KOPT-K1 (cell line): ENCODE measurements around the gene EPHB1.

Experiments
- H3K27ac ChIP-seq: fragments of 200-600 bp; sonication (generic); 2 replicates; pipeline ENCODE4 v1.5.1; 2016; ENCODE audit warnings: antibody characterized with exemption, mild to moderate bottlenecking, low read depth, low read length; ENCODE audit not compliant: poor library complexity, severe bottlenecking
- H3K36me3 ChIP-seq: fragments of 200-600 bp; sonication (generic); 2 replicates; pipeline ENCODE4 v1.5.1; 2017; ENCODE audit warnings: antibody characterized with exemption, mild to moderate bottlenecking, low read length, moderate library complexity; ENCODE audit not compliant: insufficient read depth
- H3K9me3 ChIP-seq: fragments of 200-600 bp; sonication (generic); 2 replicates; pipeline ENCODE4 v1.5.1; 2017; ENCODE audit warnings: antibody characterized with exemption, low read length, mild to moderate bottlenecking; ENCODE audit not compliant: insufficient read depth, poor library complexity, severe bottlenecking

EPHB1 gene

DNA sequence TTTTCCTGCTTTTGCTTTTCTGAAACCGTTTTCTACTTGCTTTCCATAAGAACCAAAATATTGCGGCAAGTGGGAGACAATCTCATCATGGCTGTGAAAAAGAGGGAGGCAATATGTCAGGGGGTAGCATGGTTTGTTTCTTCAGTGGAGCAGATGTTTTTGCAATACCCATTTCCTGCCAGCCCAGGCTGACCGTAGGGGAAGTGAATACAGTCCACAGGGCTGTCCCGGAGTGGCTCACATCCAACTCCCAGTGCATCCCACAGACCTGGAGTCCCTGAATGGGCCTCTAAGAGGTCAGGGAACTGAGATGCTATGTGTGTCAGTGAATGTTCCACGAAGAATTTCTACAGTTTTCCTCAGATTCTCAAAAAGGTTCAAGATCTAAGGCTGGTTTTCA is 69.6 kb downstream of the EPHB1 start:
- H3K27ac ChIP-seq, result no peak overlapping the region
- no peaks in the 10 kb centered on the region for H3K9me3 ChIP-seq
- H3K36me3 ChIP-seq, result no peaks in the 10 kb centered on the region

DNA sequence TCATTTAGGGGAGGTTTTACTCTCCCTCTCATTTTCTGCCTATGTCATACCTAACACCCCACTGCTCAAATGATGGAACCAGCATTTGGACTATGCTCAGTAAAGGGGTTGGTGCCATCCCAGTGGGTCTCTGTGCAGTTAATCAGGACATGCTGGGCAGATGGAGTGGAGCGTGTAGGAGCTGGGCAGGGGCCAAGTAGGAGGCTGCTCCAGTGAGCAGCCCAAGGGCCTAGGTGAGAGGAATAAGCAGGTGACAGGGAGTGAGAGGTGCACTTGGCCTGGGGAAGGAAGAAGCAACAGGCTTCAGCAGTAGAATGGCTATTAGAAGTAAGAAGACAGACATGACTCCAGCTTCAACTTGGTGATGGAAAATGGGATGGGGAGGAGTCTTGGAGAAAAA is 72.2 kb downstream of the EPHB1 start:
- no peak overlapping the region for H3K27ac ChIP-seq
- H3K36me3 ChIP-seq, result no peaks in the 10 kb centered on the region
- H3K9me3 ChIP-seq, result no peaks in the 10 kb centered on the region

DNA sequence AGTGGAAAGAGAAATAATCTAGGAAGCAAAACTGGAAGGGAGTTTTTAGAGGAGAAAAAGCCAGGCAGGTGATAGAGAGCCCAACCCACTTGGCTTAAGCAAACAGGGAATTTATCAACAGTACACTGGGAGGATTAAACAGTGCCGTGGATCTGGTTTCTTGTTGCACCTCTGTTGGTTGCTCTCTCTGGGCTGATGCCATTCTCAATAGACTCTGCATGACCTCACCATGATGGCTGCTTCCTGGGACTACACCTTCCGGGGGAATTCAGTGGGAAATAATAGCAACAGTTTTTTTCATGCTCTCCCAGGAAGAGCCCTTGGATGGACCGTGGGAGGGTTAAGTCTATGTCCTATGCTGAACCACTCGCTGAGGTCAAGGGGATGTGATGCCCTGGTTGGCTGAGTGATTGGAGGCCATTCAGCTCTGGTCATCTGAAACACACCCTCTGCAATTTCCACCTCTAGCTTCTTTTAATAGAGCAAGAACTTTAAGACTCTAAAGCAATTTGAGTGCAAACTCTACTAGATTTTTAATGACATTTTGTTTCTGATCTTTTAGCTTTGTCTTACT is 74.2 kb downstream of the EPHB1 start:
- no peaks in the 10 kb centered on the region for H3K36me3 ChIP-seq
- H3K9me3 ChIP-seq, result no peaks in the 10 kb centered on the region
- H3K27ac ChIP-seq, result no peak overlapping the region

DNA sequence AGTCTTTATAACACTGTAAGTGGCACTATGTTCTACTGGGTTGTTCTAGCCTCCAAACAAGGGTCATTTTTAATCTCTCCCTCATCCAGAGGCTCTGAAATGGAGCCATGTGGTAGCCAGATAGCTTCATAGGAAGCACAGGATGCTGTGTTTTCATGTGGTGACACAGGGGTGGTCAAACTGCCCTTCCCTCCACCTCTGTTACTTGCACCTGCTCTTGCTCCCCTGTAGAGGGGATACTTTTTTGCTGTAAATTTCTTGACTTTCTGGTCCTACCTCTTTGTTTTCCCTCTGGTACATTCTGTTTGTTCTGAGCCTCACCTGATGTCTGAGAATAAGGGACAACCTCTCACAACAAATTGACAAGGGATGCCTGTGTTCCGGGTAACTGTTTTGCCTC is 76.8 kb downstream of the EPHB1 start:
- H3K27ac ChIP-seq, result no peak overlapping the region
- no peaks in the 10 kb centered on the region for H3K36me3 ChIP-seq

DNA sequence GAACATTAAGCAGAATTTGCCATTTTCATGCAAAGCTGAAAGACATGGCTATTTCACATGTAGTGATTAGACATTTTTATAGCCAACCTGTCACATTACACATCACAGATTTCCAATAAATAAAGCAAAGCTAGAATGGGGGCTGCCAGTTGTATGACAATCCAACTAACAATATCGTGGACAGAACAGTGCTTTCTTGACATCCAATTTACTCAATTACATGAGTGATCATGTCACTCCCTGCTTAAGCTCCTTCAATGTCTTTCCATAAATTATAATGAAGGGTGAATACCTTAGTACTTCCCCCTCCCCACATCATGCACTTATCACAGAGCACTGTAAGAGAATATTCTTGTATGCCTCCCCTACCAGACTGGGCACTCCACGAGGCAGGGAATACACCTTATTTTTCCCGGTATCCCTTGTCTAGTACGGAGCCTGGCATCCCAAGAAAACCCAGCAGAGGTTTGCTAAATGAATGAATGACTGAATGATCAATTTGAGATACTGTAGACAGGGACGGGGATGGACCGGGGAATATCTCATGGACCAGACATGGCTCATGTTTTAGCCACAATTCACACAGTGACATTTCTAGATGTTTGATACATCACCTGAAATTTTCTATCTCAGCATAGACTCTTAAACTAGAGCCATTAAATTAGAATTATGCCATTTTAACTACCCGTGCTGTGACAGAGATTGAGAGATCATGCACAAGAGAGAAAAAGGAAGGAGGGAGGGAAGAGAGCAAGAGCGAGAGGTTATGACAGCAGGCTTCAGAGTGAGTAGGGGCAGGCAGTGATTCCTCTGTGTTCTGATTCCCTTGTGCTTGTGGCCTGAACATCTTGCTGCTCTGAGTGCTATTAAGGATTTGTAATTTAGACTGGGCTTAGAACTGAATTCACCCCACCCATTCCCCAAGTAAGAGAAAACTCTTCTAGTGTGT is 77.7 kb downstream of the EPHB1 start:
- Histone ChIP-seq H3K9me3 (no peaks in the 10 kb centered on the region), H3K27ac (no peak overlapping the region), H3K36me3 (no peaks in the 10 kb centered on the region)

More for the DNA sequence above, 76.8 kb downstream of the EPHB1 start:
- no peaks in the 10 kb centered on the region for H3K9me3 ChIP-seq

DNA sequence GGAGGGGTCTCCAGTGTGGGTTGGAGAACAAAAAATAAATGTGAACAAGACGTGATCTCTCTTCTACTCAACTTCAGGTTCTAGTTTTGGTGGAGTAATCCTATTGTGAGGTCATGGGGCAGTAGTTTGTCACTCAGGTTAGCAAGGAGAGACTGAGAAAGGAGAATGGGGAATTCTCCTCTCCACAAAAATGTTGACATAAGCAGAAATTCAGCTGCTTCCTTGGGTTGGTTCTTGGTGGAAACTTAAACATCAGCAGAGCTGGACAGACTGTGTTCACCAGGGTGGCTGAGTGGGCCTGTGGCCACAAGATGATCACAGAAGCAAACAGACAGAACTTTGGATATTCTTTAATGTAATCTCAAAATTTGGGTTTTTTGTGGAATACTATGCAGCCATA is 78.7 kb downstream of the EPHB1 start:
- H3K36me3 ChIP-seq, result no peaks in the 10 kb centered on the region
- no peak overlapping the region for H3K27ac ChIP-seq
- H3K9me3 ChIP-seq, result no peaks in the 10 kb centered on the region

DNA sequence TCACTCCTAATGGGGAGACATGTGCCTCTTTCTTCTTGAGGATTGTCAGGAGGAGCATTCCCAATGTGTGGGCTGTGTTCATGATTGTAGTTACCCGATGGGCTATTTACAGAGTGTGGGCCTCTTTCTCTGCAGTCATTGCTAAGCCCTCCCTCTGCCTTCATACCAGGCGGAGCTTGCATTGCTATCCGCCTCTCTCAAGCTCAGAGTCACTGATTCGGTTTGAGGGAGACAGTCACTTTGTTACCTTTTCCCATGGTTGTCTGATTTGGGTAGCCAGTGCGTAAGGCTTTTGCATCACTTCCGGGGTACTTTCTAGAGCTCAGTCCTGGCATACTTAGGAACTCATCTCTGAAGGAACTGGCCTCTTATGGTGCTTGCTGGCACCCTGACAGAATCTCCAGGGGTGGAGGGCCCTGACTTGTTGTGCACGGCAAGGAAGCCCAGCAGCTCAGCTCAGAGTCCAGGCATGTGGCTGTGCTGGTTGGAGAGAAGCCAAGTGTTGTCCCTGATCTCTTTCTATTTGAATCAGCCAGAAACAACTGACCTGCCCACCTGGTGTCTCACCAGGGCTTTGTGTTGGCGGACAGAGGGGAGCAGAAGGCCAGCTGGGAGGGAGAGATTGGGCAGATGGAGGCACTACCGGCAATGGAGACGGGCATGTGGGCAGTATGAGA is 79.8 kb downstream of the EPHB1 start:
- Histone ChIP-seq H3K36me3 (no peaks in the 10 kb centered on the region), H3K27ac (no peak overlapping the region), H3K9me3 (no peaks in the 10 kb centered on the region)

DNA sequence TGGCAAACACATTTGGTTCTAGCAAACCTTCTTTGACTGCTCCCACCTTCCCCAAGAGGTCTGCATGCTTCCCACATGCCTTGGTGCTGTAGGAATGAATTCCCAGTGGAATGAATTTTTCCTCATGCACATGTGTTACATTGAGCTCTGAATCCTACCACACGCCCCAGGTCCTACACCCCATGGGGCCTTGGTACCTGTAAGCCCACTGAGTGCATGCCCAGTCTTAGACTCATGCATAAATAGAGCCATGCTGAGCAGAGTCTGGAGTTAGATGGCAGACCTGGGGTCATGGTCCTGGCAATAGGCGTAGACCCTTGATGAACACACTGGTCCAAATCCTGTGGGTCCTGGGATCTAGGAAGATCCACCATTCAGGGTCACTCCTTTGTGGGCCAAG is 81.8 kb downstream of the EPHB1 start:
- no peaks in the 10 kb centered on the region for H3K36me3 ChIP-seq
- H3K27ac ChIP-seq, result no peak overlapping the region
- H3K9me3 ChIP-seq, result no peaks in the 10 kb centered on the region

DNA sequence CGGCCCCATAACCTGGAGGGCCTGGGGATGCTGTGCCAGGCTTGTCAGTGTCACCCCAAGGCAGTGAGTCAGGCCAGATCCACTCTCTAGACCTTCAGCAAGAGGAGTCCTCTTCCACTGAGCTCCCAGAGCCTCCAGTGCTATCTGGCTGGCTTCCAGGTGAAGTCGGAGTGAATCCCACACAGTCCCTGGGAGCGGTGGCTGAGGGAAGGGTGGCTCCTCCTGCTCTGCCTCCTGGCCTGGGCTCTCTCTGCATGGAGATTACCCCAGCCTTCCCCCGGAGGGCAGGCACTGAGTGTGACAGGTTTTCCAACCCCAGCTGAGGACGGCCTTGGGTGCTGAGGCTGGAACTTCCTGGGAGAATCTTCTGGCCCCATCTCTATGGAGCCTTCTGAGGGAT is 82.7 kb downstream of the EPHB1 start:
- Histone ChIP-seq H3K27ac (no peak overlapping the region), H3K9me3 (no peaks in the 10 kb centered on the region), H3K36me3 (no peaks in the 10 kb centered on the region)

DNA sequence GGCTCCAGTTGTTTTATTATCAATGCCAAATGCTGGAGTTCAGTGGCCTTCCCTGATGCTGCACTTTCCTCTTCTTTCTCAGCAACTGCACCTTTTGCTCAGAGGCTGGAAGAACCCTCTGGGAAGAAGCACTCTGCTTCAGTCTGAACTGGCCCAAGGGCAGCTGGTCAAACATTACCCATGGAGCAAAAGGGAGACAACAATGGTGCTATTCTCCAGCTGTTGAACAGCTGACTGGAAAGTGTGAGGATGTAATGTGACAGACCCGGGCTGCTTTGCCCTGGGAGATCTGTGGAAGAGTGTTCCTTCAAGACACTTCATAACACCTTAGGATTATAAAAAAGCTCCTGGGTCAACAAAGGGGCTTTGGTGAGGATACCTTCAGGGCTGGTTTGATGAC is 84.9 kb downstream of the EPHB1 start:
- Histone ChIP-seq H3K36me3 (no peaks in the 10 kb centered on the region), H3K27ac (no peak overlapping the region), H3K9me3 (no peaks in the 10 kb centered on the region)

DNA sequence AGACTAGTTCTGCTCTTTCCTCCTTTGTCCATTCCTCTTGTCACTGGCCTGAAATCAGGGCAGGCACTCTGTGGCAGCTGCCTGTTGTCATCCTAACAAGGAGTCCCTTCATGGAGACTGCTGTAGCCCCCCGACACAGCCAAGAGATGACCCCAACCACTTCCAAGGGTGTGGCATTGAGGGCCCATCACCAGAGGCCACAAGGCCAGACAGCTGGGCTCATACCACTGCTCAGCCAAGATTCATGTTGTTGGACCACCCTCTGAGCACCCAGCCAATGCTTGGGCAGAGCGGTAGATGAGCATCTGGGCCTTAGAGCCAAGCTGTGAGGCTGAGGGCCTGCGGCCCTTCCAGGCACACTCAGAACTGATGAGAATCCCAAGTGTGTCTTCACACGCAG is 85.4 kb downstream of the EPHB1 start:
- Histone ChIP-seq H3K9me3 (no peaks in the 10 kb centered on the region), H3K27ac (no peak overlapping the region)

DNA sequence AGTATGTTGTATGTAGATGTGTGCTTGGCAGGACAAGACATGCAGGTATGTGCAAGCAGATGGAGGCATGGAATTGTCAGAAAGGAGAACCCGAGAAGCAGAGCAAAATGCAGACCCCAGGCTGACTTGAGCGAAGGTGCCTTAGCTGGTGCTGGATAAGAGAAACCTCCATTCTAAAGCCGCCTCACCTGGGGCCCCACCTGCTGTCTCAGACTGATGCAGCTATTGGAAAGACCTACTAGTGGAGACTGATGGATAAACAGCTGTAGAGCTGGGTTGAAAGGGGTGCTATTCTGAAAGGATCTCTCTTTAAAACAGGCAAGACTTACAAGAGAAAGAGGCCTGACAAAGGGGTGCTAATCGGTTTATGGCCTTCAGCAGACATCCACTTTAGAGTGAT is 86.2 kb downstream of the EPHB1 start:
- H3K9me3 ChIP-seq, result no peaks in the 10 kb centered on the region
- no peaks in the 10 kb centered on the region for H3K36me3 ChIP-seq
- H3K27ac ChIP-seq, result no peak overlapping the region

More for the DNA sequence above, 85.4 kb downstream of the EPHB1 start:
- H3K36me3 ChIP-seq, result no peaks in the 10 kb centered on the region

DNA sequence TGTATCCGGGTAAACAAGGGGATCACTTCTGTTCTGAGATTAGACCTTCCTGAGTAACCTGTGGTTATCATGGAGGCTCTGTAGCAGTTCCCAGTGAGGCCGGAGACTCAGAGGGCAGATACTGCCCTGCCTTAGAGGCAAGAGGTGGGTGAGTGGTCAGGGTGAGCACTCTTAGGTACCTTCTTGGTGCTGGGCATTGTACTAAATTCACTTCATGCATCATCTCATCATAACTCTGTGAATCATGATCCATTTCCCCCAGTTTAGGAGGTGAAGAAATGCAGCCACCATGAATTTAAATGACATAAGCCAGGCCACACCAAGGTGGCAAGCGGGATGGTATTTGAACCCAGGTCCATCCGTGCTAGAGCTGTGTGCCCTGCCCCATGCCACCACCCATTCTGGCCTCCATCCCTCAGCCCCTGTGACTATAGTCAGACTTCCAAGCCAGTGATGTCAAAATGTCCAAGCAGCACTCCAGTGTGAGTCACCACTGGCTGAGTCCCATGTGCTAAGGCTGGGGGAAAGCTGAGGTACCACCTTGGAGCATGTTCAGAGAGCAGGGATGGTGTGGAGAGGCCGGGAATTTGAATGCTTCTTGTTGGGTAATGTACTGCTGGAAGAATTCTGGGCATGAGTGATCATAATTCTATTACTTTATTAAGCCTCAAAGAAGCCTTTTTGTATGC is 88.8 kb downstream of the EPHB1 start:
- H3K27ac ChIP-seq, result no peak overlapping the region
- H3K36me3 ChIP-seq, result no peaks in the 10 kb centered on the region
- H3K9me3 ChIP-seq, result no peaks in the 10 kb centered on the region

DNA sequence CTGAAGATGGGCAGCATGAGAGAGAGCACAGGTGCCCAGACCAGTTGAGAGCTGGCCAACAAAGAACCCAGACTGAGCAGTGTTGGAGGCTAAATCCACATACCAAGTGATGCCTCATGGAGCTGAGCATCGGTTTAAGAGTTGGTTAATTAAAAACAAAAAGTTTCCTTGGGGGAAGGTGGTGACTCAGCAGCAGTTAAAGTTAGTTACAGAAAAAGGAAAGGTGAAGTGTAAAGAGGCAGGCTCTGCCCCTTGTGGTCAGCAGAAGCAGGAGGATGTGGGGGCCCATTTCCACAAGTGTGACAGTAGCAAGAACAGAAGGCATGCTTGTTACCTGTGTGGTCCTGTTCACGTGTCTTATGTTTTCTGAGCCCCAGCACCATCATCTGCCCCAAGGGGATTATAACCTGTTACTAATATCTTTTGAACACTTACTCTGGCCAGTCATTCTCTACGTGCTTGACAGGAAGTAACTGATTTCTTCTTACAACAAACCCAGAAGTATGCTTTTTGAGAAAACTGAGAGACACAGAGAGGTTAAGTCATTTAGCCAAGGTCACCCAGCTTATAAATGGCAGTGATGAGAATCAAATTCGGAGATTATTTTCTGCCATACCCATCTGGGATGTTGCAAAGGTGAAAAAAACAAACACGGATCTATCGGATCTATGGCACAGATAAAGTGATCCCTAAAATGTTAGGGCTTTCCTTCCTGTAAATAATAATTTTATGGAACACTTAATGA is 91.0 kb downstream of the EPHB1 start:
- Histone ChIP-seq H3K9me3 (peaks cover 4% of the 10 kb centered on the region), H3K27ac (peak overlapping the region; percentile 19), H3K36me3 (no peaks in the 10 kb centered on the region)
